GM18517 (cell line): ENCODE measurements around the gene PDE4D.

Experiments used
- ATAC-seq: cut with Tn5 transposase; IDR thresholded peaks from one replicate; pipeline ENCODE4 v1.9.1; 2021; ENCODE audit warnings: mild to moderate bottlenecking, moderate library complexity; ENCODE audit not compliant: unreplicated experiment

The PDE4D gene

DNA sequence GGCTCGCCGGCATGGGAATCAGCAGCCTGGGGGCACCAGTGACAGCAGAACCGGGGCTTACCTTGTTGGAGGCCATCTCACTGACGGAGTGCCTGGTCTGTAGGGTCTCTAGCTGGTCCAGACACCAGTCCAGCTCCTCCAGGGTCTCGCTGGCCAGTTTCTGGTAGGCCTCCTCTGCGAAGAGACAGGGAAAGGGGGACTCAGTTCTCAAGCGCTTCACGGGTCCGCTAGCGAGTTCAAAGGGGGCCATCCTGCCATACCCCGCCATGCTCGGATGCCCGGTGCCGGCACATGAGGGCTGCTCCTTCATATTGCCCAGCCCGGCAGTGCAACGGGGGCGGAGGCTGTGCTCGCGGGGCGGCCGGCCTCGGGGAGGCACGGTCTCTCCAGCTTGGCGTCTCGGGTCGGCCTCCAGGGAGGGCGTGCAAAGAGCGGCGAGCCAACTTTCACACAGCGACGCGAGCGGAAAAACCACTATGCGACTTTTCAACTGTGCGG, 854.7 kb downstream of the PDE4D start:
- ATAC-seq = peak; percentile 43

DNA sequence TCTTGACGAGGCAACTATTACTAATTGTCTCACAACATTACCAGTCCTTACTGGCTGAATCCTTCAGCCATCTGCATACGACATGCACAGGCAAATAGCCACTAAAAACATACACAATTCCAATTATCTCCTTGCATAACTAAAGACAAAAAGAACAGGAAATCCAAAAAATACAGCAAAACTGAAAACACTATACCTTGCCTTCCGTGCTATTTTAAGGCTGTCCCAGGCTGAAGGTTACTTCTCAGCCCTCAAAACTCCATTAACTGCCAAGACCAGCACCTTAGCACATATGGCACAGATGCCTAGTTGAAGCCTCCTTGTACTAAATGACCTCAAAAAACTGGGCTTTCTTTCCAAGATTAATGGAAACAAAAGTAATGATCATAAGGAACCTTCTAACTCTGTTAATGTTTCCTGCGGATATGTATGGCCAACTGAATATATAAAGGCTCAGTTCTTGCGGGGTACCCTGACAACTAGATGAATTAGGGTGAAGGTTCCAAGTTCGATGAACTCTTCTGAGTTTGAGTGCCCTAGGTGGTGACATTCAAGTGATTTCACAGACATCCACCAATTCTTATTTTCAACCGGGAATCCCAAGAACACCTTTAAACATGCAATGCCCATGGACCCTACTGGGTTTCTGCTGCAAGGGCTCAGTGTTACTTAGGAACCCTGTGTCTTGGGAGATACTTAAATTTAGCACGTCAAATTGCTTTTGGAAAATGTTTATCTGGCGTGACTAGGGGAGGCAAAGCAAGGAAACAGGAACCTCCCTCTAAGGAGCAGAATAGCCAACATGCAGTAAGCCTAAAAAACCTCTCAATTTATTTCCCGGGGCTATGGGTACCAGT, 855.4 kb downstream of the PDE4D start:
- ATAC-seq = no peak

DNA sequence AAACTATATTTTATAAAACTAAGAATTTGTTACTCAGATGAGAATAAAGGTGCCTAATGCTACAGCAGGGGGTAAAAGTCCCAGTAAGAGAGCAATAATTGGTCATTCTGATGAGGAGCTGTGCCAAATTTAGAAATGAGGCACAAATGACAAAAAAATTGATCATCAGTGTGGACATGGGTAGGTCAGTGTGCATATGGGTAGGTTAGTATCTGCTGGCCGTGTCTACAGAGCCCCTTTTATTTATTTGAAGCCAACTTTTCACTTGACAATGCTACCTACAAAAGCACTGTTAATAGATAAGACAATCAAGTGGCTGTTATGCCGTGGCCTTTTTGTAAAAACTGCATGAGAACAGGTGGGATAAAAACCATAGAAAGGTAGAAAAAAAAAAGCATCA, 856.1 kb downstream of the PDE4D start:
- ATAC-seq = no peak

DNA sequence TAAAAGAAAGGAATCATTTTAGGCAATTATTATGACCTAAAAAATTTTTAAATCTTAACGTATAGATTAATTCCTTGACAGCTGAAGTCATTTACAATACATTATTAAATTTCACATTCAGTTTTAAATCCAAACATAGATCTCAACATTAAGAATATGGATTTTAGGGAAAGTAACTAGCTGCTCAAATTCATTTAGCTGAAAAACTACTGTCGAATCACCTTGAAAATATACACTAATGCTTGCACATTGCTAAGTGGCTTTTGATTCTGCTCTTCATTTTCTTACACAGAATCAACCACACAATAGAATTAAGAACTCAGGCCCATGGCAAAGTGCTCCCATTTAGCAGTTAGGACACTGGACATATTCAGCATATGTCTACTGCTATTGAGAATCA, 856.5 kb downstream of the PDE4D start:
- no peak for ATAC-seq

DNA sequence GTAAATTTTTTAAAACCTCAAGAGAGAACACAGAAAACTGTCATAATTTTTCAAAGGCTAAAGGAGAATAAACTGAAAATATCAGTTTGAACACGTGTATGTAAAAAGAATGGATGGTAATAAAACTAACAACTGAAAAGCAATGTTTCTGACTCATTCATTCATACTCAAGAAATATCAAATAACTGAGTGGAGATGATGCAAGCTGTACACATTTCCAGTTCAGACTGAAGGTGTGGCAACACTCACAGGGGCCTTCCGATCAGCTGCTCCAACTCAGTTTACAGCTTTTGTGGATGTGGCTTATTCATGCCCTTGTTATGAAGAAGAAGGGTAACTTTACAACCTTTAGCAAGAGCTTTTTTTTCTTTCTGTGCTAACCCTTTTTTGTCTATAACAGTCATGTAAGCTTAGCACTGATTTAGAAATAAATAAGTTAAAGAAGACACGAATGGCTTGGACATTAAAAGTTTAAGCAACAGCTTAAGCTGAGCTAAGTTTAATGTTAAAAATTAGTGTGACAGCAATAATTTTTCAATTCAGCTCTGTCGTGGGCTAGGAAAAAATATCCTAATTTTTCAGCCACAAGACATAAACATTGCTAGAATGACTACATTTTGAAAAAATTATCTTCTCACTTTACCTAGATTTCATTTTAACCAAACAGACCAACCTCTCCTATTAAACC, 857.1 kb downstream of the PDE4D start:
- no peak for ATAC-seq

DNA sequence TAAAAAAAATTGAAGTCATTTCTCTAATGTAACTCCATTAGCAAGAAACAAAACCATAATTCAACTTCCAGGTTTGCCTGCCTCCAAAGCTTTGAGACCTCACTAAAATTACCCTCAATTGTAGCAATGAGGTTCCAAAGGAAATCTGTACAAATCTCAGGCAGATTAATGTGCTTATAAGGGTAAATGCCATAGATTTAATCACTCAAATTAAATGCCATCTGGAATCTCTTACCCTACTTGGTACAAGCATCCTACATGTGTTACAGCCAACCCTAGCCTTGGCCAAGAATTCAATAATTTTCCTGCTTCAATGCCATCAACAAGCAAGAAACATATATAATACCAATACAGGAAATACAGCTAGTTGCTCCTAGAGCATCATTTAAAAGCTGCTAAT, 857.8 kb downstream of the PDE4D start:
- ATAC-seq = no peak

DNA sequence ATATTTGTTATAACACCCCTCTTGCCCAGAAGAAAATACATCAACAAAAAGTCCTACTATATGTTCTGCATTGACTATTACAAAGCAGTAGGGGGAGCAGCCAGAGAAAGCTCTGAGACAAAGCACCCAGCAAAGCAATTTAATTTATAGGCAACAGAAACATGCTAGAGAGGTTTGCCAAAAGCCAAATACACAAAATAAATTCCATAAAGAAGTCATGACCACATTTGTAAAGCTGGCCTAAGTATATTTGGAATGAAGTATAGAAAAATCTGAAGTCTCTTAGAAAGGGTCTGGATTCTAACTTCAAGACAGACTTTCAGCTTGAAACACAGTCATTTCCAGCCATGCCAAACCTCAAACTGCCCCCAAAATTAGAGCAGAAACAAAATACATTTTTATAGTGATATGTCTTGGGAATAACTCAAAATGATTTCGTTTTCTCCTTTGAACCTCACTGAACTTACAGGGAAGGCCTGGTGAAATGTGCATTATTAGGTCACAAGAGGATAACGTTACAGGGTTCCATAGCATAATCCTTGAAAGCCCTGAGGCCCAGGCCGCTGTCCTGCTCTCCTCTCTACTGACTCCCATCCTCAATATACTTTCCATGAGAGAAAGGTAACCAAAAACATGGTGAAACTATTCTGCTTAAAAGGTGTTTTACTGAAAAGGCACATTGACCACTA, 858.9 kb downstream of the PDE4D start:
- ATAC-seq = no peak

DNA sequence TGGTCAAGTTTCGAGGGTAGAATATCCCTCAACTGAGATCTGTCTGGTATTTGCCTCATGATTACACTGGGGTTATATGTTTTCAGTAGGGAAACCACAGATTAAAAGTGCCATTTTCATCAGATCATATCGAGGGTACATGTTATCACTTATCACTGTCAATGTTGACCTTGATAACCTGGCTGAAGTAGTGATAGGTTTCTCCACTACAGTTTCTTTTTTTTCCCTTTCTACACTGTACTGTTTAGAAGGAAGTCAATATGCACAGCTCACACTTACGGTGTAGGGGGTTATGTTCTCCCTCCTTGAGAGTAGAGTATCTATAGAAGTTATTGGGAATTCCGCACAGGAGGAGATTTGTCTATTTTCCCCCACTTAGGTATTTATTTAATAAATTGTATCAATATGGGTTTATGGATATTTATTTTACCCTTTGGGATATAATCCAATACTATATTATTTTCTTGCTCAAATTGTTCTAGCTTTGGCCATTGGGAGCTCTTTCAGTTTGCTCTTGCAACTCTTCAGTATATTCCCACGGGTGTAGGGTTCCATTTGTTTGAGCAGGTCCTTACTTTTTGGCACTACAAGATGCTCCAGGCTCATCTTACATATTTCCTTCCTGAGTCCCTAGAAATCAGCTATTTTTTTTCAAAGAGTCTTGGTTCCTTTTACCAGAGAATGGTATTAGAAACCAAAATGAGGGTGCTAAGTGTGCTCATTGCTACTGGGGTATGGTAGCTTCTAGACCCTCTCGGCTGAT, 866.2 kb downstream of the PDE4D start:
- no peak for ATAC-seq

DNA sequence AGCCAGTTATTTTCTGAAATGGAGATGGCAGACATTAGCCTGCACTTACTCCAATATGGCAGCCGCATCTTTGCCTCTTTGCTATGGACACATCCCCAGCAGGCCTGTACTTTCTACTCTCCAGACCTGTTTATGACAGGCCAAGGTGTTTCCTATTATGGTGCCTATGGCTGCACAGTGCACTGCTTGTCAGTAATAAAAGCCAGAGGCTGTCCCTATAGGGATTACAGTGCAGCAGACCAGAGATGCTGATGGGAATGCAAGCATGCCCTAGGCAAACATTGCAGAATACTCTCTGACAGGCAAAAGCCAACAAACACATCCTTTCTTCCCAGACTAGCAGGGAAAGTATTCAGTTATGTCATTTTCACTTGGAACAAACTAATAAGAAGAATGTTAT, 867.8 kb downstream of the PDE4D start:
- ATAC-seq = no peak

DNA sequence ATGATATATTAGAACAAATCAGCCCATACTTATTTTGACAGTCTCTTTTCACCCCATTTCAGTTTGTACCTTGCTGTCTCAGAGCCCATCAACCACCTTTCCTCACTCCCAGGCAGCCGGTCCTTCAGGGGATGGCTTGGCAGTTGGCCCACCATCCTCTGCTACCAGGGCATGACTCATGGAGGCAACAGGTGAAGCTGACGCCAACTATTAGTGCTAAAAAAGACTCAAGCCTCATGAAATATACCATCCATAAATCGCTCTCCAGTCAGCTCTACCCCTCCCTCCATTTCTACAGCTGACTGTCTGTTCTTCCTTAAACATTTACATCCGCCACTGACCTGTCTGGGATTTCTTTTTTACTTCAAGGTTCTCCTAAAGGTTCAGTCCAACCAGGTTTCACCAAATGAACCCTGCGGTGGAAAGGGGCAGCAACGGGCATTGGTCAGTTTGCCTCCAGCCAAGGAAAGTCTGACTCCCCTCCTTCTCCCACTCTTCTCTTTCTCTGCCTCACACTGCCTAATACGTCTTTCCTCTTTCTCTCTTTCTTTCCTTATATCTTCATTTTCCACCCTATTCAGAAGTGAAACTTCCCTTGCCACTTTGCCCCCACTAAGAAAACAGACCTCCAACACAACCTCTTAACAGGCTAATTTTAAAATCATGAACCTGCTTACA, 871.5 kb downstream of the PDE4D start:
- no peak for ATAC-seq

DNA sequence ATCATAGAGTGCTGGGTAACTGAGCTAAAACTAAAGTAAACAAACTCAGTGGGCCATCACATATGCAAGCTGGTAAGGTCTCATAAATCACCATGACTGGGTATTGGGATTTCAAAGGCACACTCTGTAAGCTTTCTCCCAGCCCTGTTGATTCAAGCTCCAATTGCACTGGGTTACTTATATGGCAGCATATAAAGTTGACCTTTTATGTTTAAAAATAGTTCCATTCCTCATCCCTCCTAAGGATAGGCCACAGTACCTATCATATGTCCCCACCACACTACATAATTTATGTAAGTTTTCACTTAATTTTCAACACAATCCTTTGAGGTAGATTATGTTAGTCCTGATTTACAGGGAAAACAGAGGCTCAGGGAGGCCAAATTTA, 872.2 kb downstream of the PDE4D start:
- no peak for ATAC-seq

DNA sequence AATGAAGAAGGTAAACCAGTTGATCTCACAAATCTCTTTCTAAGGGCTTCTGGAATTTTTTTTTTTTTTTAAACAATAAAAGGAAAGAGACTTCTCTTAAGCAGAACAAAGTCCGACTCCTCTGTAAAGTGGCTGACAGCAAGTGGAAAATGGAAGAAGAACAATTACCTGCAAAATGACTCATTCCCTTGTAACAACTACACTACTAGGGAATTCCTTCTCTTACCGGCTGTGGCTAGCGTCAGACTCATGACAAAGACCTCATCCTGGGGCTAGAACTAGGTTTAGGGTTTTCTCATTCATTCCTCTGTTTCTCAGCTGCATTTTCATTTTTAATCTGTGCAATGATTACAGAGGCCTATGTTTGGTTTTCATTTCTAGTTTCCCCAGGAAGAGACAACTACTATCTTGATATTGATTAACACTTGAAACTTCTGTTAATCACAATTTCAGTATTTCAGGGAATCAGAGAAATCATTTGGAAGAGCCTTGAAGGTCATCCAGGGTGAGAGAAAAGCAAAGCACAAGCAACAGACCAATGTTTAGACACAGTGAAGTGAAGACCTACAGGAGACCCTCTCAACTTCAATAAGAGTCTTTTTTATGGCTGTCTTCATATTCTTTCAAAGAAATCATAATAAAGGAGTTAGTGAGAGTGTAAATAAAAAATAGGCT, 872.8 kb downstream of the PDE4D start:
- ATAC-seq = no peak

DNA sequence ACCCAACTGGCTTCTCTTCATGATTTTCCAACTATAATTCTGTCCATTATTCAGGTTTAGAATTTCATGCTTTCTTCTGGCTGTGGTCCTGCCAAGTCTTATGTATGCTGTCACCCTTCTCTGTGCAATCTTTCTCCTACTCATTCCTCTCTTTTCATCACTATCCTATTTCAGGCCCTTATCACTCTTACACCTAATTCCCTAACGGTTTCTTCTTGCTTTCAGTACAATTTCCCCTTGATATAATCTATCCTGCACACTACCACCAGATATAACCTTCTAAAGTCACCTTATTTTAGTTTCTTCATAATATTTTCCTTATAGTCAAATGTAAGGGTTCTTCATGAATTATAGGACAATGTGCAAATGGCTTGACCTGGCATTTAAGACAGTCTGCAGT, 874.4 kb downstream of the PDE4D start:
- no peak for ATAC-seq

DNA sequence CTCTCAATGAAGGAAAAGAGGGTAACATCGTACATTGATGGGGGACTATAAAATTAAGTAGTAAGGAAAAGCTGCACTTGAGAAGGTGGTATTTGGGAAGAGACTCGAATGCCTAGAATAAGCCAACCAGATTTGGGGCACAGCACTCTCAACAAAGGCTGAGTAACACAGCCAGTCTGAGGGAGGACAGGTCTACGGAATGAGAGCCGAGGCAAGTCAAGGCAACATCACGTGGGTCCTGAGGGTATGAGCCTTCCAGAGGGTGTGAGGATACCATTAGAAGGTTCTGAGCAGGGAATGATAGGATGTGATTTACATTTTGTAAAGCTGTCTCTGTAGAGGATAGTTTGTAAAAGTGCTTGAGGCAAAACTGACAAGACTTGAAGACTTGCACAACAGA, 876.6 kb downstream of the PDE4D start:
- no peak for ATAC-seq

DNA sequence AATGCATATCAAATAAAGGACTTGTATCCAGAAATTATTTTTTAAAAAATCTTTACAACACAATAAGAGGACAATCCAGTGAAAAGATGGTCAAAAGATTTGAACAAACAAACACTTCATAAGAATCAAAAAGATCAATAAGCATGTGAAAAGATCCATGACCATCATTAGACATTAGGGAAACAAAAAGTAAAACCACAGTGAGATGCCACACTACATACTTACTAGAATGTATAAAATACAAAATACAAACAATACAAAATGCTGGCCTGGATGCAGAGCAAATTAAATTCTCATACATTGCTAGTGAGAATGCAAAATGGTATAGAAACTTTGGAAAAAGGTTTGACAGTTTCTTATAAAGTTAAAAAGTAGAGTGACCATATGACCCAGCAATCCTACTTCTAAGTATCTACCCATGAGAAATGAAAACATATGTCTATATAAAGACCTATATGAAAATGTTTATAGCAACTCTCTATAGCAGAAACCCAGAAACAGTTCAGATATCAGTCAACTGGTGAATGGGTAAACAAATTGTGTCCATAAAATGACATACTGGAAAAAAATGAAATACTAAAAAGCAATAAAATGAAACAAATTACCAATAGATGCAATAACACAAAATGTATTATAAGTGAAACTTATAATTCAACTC, 884.6 kb downstream of the PDE4D start:
- ATAC-seq = no peak

DNA sequence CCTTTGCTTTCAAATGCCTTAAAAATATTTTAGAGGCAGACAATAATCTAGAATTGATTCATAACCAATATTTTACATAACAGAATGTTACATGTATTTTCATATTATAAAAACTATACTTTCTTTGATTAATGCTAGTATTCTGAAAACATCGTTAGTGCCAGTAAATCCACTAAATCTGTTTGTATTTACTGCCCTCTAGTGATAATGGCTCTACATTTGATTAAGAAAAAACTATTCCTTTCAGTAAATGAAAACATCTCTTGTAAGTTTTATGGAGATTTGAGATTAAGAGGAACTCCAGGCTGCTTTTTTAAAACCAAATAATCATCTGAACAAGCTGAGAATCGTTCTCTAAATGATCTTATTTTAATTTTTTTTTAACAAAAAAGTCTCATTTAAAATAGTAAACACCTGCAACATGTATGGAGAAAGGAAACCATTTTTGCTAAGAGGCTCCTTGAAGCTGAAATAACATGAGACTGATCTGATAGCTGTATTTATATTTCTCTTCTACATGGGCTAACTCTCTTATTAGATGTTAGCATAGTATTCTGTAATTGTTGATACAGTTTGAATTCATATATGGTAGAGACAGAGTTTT, 886.0 kb downstream of the PDE4D start:
- ATAC-seq = no peak

DNA sequence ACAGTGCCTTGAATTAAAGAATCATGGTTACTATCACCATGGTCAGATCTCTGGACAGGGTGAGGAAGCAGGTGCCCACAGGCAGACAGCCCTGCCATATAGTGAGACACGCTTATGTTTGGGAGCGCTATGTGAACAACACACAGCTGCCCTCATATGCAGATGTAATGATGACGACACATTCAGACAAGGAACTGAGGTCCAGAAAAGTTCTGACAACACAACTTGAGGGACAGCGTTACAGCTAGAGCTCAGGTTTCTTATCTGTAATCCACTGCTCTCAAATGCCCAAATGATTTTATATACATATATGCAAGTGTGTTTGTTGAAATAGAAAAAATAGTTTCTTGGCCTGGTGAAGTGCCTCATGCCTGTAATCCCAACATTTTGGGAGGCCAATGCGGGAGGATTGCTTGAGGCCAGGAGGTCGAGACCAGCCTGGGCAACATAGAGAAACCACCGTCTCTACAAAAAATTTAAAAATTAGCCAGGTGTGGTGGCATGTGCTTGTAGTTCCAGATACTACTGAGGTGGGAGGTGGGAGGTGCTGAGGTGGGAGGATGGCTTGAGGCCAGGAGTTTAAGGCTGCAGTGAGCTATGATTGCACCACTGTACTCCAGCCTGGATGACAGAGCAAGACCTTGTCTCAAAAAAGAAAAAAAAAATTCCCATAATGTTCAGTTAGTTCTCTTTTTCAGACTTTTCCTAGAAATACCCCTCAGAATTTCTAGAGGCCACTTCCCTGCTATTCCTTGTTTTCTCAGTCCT, 887.4 kb downstream of the PDE4D start:
- ATAC-seq = no peak

DNA sequence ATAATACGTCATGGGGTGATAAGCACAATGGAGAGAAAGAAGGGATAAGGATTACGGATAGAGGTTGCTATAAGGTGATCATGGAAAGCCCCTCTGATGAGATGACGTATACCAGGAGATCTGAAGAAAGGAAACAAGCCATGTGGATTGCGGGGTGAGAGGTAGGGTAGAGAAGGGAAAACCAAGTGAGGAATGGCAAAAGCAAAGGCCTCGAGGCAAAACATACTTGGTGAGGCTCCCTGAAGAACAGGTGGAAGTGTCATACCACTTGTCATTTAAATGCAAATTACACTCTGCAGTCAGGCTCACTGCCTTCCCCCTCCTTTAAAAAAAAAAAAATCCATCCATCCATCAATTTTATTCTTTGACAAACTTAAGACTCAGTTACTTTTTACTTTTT, 889.9 kb downstream of the PDE4D start:
- no peak for ATAC-seq
